Measurements from ENCODE around the gene PPT2.
"Not testable (repeated sequence)": the region's sequence is repeated elsewhere in the genome, so short reads cannot be mapped to it uniquely, and the experiment has no call there.

Gene PPT2

DNA sequence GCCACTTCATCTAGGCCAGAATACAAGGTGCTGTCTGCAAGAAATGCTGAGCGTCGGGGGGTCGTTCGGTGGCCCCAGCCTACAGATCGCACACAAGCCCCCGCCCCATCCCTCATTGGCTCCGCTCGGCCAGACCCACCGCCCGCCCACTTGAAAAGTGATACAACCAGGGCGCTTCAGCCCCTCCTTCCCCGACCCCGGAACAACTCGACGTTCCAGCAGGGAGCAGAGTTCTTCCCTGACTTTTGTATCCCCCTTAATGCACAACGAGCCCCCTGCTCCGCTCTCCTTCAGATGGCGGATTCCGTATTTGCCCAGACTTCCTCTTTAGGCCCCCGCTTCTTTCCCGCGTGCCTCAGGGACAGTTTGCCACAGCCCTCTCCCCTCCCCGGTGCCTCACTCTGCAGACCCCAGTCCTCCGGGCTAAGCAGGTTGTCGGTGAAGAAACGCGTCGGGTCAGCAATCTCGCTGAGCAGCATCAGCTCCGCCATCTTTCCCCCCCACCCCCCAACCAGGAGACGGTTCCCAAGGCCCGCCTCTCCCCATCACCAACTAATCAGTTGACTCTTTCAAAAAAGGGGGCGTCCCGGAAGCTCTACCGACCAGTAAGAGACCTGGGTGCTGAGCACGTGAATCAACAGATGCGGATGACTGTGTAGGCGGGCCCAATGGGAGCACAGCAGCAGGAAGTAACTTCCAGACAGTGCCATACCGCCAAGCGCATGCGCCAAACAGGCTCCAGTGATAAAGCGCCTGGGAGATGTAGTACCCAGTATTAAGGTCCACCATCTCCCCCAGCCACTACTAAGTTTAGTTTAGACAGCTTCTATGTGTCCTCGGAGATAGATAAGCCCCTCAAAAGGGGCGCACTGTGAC, 26.0 kb upstream of the PPT2 start, which contains the start of gene ATF6B:
Gene ATF6B, minus strand, starts transcription at position 530 of the 876 bp plus-strand sequence. Its CDS starts 39 bp downstream, at position 491.
- peak; percentile 100 for DNase-seq

DNA sequence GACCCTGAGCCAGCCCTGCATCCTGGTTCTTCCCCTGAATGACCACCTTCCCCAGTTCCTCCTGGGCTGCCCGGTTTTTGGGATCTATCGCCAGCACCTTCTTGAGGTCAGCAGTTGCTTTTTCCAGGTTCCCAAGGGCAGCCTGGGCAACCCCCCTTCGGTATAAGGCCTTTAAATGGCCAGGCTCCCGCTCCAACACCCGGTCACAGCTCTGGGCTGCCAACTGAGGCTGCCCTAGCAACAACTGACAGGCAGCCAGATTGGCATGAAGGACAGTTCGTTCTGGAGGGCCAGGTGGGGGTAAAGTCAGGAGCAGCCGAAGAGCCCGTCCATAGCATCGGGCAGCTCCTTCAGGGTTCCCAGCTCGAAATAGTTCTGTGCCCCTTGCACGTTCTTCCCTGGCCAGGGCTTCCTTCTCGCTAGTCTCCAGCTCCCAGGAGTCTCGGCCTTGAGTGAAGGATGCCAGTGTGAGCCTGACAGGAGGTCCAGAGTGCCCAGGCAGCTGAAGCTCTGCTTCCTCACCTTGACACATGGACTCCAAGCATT, 25.1 kb upstream of the PPT2 start:
- DNase-seq: no peak

DNA sequence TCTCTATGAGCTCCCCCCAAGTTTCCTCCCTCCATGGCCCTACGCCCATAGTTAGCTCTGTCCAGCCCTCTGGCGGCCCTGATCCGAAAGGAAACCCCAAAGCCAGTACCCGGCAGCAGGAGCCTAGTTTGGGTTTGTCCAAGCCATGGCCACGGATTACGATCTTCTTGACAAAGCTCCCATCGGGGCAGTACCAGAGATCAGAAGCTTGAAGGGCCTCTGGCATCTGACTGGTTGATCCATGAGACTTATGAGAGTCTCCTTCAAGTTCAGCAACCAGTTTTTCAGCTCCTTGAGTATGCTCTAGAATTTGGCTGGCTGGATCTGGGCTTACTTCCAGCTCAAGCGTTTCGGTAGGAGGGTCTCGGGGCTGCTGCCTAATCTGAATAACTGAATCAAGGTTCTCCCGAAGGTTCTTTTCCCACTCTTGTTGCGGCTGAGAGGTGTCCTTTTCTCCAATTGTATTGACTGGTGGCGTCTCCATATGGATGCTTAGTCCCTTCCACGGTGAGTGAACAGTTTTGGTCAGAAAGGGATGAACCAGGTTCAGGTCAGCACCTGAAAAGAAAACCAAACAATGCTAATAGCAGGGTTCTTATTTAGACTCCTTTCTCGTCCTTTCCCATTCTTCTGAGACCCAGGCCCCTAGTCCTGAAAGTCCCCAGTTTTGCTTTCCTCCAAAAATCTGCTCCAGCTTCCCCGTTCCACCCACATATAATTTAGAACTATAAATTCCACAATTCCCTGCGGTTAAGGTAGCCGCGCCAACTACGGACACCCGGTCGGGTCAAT, 24.4 kb upstream of the PPT2 start:
- DNase-seq: no peak

GRCh38 chr6:32131439-32131948, 22.4 kb upstream of the PPT2 start:
- DNase-seq: no peak

DNA sequence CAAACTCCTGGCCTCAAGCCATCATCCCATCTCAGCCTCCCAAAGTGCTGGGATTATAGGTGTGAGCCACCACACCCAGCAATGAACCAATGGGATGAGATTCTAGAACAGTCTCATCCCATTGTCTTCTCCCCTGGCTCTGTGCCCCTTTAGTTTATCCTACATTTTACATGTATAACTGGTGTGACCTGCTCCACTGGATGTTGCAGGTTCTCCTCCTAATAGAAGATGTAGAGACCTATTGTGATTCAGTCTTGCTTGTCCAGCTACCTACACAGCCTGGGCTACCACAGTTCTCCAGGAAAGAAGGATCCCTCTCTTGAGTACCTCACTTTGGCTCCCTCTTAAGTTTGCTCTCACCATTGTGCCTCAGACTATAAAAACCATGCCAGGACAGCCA, 21.8 kb upstream of the PPT2 start:
- no peak for DNase-seq

DNA sequence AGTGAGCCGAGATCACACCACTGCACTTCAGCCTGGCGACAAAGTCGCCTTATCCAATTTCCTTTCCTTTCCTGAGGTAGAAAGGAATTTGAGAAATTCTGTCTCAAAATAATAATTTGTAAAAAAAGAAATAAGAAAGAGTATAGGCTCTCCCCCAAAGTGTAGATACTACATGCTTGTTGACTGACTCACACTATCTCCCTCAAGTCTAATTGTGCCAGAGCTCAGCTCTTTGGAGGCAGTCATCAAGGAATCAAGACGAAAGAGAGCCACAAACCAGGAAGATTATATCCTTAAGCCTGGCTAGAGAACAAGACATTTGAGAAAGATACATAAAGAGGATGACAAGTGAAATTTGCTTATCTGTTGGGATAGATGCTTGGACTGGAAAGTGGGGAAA, 20.2 kb upstream of the PPT2 start:
- no peak for DNase-seq

DNA sequence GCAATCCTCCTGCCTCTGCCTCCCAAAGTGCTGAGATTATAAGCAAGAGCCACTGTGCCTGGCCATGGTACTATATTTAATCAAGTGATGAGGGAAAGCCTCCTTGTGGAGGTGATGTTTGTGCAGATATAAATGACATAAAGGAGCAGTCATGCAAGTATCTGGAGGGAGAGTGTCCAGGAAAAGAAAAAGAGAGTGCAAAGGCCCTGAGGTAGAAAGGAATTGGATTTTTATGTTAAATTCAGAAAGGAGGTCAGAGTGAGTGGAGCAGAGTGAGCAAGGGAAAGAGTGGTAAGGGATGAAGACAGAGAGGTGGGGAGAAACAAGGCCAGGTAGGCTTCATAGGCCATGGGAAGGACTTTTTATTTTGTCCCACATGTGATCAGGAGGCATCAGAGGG, 16.5 kb upstream of the PPT2 start:
- DNase-seq: no peak

DNA sequence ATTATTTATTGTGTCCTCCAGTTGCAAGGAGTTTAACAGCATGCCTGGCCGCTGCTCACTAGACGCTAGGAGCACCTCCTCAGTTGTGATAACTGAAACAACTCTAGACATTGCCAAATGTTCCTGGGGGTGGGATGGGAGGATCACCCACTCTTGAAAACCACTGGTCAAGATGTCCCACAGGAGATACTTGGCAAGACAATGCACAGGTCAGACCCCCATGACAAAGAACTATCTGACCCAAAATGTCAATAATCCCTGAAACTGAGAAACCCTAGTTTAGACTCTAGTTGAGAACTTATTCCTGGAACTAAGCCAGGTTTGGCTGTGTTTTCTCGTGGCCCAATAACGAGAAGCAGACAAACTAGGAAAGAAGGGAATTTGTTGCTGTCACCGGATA, 14.4 kb upstream of the PPT2 start:
- no peak for DNase-seq

DNA sequence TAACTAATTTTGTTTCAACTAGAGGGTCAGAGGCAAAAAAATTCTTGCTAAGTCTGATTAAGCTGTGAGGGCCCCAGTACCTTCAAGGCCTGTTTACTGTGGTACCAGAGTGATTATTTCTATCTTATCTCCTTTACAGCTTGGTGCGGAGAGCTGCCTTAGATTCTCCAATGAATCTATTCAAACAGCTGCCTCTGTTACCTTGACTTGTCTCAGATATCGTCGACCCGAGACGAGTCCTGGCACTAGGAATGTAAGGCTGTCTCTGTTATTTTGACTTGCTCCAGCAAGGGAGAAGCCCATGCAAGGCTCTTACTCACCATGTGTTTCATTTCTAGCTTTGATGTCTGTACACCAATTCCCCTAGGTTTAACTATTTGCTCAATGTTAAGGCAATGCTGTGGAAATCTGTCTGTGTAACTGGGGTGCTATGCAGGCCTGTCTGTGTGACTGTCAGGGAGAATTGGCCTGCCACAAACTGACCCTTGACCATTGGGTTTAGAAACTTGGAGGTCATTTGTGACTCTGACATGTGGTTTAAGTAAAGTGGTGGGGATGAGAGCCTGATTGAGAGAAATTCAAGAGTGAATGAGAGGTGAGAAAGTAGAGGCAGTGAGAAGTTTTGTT, 13.4 kb upstream of the PPT2 start:
- no peak for DNase-seq

- DNase-seq: not testable (repeated sequence)
These were observed 9.7 kb upstream of the PPT2 start for GRCh38 chr6:32144238-32144637.

DNA sequence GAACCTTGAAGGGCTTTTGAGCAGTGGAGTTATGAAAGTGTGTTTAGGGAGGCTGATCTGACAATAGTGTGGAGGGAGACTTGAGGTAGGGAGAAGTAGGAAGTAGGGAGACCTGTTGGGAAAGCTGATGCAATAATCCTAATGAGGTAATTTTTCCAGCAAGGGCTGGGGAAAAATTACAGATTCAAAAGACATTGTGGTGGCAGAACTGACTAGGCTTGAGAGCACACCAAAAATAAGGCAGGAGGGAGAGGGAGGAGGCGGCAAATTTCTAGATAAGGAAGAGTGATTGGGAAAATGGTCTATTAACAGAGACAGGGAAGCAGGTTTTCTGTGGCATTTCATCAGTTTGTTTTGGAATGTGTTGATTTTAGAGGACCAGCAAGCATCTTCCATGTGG, 7.7 kb upstream of the PPT2 start:
- no peak for DNase-seq

GRCh38 chr6:32146687-32147086, 7.3 kb upstream of the PPT2 start:
- DNase-seq: no peak

- peak; percentile 22 for DNase-seq
These were observed 6.4 kb upstream of the PPT2 start for GRCh38 chr6:32147401-32148132.

DNA sequence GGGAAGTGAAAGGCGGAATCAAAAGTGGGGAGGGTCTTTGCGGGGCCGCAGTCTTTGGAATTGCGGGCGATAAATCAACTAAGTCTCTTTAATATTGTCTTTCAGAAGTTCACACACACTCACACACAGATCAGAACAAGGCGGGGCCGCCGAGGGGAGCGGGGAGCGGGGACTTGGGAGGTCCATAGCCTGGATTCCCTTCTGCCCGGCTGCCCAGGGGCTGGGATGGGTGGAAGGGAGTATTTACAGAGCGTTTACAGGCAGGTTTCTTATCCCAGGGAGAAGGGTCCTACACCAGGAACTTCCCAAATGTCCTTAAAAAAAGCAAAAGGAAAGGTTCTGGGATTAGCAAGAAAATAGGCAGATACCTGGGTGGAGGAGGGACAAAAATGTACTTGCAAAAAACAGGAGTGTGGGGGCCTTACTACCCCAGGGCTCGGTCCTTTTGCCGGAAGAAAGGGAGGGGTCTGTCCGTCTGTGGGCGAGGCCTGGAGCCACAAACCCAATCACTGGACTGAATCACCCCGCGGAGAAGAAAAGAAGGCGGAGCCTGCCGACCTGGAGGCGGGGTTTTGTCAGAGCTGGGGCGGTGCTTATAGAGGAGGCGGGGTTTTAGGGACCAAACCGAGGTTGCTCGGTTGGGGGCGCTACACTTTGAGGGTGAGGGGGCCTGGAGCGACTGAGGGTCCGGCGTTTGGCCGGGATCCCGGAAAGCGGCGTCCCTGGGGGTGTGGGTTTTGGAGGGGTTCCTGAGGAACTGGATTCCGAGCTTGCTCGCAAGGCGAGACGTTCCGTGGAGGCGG, 5.5 kb upstream of the PPT2 start:
- peak; percentile 80 for DNase-seq

GRCh38 chr6:32149092-32149755, 4.7 kb upstream of the PPT2 start:
- DNase-seq: no peak

DNA sequence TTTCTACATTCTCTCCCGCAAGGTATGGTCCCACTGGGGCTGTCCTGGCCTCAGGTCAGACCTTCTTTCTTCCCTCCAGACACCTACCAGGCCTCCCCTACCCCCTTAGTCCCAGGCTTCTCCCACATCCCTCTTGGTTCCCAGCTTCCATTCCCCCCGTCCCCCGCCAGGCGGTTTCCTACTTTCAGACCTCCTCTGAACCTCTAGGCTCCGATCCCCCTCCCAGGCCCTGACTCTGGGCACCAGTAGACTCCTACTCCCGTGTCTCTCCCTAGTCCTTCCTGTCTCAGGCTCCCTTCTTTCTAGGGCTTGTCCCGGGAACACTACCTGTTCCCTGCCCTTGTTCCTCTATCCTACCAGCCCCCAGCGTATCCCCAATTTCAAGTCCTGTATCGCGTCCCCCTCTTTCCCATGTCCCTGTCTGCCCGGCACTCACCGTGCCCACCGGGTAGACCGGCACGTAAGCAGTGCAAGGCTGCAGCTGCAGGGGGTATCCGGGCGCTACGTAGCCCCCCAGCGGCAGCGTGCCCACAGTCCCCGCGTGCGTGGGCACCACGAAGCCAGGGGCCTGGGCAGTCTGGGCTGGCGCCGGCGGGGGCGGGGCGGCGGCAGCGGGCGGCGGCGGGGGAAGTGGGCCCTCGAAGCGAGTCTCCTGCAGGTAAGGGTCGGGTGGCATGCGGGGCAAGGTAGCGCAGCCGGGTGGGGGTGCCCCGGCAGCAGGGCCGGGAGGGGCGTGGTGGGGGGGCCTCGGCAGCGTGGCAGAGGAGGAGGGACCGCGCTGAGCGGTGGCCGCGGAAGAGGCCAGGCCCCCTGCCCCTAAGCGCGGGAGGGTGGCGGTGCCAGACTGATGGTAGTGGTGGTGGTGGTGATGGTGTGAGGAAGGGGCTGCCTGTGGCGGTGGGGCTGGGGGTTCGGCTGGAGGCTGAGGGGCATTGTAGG, 3.7 kb upstream of the PPT2 start:
- no peak for DNase-seq

GRCh38 chr6:32151181-32151862, 2.6 kb upstream of the PPT2 start:
- DNase-seq: no peak

GRCh38 chr6:32151863-32152768, 1.8 kb upstream of the PPT2 start, which contains the start of gene PRRT1:
Gene PRRT1, minus strand, starts transcription at chr6:32151939. Its CDS starts 112 bp downstream, at chr6:32151827.
- no peak for DNase-seq
